Measurements from ENCODE around the gene PTTG1IP.
"Not testable (repeated sequence)": the region's sequence is repeated elsewhere in the genome, so short reads cannot be mapped to it uniquely, and the experiment has no call there.

Gene PTTG1IP, protein sequence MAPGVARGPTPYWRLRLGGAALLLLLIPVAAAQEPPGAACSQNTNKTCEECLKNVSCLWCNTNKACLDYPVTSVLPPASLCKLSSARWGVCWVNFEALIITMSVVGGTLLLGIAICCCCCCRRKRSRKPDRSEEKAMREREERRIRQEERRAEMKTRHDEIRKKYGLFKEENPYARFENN

DNA sequence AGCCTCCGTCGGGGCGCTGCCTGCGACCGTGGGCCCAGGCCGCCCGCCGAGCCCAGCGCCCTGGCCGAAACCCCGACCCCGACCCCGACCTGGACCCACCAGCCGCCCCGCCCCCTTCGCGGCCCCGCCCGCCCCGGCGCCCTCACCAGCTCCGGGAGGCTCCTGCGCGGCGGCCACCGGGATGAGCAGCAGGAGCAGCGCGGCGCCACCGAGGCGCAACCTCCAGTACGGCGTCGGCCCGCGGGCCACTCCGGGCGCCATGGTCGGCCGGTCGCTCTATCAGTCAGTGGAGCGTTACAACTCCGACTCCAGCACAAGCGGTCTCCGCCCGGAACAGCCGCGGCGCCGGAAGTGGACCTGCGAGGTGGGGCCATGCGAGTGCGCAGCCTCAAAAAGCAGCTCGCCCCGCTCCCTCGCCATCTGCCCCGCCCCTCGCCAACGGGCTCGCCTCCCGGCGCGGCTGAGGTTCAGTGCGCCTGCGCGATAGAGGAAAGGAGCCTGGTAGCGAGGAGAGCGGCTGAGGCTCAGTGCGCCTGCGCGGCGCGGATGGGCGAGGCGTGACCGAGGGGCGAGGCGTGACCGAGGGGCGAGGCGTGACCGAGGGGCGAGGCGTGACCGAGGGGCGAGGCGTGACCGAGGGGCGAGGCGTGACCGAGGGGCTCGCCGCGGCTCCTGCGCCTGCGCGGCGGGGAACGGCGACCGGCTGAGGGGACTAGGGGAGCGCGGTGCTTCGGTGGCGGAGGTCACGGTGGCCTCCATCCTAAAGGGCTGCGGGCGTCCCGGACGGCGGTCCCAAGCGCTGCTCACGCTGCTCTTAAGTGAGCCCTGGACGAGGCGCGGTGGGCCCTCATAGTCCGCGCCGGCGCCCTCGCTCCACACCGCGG is at the start of gene PTTG1IP:
PTTG1IP (minus strand) TSS at position 335 of the 884 bp plus-strand sequence; CDS start at position 261, 74 bp downstream.
- peak; percentile 97 for DNase-seq

DNA sequence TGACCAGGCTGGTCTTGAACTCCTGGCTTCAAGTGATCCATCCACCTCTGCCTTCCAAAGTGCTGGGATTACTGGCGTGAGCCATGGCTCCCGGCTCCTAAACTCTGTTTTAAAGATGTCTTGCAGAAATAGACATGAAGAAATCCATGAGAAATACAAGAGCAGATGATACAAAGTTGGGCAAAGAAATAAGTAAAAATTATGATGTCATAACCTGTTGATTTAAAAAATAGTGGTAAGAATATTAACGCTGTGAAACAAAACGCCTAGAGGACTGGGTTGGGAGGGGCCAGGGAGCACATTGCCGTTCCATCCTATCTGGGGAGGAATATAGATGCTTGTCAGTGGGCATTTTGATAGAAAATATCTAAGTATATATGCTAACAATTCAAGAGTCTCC is 48.4 kb upstream of the PTTG1IP start:
- DNase-seq: no peak

DNA sequence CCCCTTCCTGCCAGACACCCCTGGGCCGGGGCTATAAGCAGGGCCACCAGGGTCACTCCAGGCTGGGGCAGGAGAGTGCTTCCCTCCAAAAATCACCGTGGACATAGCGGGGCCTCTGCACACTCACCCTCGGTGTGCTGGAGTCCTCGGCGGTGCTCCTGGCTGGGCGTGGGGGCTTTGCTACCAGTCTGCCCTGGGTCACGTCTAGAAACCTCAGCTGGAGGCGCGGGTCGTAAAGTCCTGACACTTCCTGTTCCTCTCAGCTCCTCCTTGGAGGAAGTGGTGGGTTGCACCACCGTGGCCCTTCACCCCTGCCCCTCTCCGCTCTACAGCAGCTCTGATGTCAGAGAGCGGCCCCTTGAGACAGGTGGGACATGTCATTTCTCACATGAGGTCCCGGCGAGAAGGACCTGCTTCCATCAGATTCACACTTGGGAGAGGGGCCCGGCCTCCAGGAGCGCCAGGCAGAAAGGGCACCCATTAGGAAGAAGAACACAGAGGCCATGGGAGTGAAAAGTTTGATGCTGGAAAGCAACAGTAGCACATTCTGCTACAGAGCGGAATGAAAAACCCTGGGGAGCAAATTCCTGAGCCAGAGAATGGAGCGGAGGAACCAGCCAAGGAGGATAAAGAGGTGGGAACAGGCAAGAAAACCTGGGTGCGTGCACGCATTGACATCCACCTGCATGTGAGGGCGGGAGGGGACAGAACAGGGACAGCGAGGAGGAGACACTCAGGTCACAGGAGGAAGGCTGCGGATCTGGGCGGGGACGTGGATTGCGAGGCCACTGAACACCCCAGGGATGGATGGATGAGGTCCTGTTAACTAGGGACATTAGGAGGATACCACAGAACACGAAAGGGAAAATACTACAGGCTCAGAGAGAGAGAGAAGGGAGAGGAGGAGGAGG is 47.5 kb upstream of the PTTG1IP start, which contains the start of gene ITGB2:
ITGB2 (minus strand) TSS at position 206 of the 911 bp plus-strand sequence. CDS start 10,117 bp downstream, outside the sequence.
- DNase-seq: no peak

DNA sequence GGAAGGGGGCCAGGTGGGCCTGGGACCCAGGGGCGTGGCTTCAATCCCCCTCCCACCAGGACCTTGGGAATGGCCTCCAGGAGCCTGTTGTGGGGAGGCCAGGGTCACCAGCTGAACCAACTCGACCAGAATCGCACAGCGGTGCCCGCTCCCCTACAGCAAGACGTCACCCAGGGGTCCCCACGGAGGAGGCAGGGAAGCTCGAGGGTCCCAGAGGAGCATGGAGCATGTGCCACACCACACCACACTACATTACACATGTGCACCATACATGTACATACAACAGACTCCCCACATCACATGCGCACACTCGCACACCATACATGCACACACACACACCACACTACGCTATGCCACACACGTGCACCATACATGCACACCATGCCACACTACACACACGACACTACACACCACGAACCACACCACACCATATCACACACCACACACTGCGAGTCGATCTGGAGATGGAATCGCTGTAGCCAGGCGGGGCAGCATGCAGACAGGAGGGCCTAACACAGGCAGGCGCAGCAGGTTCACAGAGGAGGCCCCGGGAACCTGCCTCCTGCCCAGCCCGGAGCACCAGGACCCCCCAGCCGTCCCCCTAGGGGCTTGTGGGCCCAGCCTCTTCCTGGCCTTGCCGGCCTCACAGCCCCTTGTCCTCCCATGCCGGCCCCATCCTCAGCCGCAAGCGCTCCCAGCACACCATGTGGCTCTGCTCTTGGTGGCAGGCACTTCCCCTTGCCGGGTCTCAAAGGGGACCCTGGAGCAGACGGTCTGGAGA is 46.6 kb upstream of the PTTG1IP start:
- DNase-seq: no peak

DNA sequence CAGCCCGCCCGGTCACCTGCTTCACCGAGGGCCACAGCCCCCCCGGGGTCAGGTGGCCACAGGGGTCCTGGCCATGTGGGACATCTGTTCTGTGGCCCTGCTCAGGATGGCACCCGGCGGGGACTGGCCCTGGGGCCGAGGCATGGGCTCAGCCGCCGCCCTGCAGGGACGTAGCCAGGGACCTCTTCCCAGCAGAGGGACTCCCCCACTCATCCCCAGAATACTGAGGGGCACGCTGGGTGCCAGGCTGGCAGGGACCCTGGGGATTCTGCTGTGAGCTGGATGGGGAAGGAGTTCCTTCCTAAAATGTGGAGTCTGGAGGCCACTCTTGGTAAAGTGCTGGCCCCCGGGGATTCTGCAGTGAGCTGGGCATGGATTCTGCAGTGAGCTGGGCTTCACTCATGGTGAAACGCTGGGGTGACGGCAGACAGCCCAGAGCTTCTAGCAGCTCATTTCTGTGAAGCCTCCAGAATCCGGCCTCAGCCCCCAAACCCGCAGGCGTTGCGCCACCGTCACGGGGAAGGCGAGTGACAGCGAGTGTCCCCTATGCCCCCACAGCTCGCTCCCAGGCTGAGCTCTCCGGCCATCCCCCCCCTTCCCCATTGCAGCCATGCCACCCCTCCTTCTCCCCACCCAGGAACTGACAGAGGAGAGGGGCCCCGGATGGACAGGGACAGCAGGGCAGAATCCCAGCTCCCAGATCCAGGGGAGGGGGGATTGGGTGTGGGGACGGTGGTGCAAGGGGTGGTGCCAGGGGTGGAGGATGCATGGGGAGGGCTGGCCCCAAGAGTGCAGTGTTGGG is 45.8 kb upstream of the PTTG1IP start:
- DNase-seq: no peak

DNA sequence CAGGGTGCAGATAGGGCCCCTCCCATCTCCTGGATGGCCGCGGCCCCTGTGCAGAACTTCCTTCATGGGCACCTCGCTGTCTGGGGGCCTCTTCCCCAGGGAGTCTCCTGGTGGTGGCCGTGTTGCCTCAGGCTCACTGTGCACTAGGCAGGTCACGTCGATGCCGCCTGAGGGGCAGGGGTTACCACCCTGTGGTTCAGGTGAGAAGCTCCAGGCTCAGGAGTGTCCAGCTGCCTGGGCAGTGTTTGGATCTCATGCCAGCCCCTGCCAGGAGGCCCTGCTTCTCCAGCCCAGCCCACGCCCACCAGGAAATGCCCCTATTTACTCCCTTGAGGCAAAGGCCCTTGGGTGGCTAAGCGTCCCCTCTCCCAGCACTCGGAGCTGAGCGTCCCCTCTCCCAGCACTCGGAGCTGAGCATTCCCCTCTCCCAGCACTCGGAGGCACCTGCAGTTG is 45.1 kb upstream of the PTTG1IP start:
- no peak for DNase-seq

DNA sequence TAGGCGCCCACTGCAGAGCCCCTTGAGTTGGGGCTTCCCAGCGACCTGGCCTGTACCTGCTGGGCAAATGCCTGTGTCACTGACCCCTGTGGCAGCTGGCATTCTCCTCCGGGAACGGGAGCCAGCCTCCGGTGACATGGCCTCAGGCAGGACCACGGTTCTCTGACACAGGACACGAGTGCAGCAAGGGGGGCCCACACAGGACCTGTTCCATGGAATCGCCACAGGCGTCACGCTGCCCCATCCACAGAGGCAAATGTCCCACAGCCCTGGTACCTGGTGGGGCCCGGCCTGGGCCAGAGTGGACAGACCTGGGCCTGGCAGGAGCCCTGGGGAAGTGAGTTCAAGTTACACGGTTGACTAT is 44.6 kb upstream of the PTTG1IP start:
- no peak for DNase-seq

DNA sequence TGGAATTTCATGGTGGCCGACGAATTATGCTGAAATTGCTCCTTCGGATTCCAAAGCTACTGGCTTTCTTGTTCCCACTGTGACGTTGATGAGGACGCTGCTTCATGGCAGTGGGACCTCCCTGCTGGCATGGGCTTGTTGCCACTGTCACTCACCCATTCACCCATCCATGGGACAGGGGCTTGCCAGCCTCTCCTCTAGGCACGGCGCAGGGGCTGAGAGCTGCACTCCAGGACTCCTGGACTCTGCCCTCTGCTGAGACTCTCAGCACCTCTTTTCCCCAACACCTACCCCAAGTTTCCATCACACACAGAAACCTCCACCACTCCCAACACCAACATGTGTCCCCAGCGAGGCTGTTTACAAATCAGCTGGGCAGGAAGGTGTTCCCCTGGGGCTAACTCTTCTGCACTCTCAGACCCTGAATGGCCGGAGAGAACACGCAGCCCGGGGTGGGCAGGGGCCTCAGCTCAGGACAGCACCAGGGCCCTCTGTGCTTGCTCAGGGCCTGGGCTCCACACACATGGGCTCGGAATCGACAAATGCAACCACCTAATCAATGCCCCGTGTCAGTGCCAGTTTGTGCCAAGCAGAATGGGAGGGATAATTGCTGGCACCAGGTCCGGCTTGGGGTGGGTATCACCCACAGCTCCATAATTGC is 44.1 kb upstream of the PTTG1IP start:
- no peak for DNase-seq

DNA sequence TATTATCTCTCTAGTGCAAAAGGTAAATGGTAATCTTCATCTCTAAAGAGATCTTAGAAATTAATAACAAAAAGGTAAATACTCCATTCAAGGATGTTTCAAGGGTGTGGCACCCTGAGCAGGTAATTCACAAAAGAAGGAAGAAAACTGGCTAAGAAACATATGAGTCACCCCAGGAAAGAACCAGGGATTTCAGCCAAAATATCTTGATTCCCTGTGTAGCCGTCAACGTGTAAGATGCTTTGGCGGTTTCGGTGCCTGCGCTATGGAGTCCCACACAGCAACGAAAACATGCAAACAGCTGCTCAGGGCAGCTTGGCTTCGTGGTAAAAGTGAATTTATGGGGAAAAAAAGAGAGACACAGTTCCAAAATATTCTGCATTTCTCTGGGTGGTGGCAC is 43.5 kb upstream of the PTTG1IP start:
- DNase-seq: no peak

DNA sequence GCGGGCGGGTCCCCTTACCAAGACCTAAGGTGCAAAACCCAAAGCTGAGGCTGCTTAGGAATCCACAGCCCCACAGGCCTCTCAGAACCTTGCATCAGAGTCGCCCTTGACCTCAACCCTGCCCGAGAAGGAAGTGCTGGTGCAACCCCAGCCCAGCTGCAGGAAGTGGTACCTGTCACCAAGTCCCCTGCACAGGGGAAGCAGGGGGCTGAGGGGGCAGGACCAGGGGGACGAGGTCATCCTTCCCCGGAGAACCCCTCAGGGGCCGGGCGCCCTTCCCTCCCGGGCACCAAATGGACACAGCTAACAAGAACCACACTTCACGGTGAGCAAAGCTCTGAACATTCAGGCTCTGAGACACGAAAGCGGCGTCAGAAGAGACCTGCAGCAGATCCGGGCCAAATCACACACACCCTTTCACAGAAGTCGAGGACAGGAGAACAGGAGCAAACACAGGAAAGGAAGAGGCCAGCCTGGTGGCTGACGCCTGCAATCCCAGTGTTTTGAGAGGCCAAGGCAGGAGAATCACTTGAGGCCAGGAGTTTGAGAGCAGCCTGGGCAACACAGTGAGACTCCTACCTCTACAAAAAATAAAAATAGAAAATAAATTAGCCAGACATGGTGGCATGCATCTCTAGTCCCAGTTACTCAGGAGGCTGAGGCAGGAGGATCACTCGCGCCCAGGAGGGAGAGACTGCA is 40.8 kb upstream of the PTTG1IP start:
- no peak for DNase-seq

DNA sequence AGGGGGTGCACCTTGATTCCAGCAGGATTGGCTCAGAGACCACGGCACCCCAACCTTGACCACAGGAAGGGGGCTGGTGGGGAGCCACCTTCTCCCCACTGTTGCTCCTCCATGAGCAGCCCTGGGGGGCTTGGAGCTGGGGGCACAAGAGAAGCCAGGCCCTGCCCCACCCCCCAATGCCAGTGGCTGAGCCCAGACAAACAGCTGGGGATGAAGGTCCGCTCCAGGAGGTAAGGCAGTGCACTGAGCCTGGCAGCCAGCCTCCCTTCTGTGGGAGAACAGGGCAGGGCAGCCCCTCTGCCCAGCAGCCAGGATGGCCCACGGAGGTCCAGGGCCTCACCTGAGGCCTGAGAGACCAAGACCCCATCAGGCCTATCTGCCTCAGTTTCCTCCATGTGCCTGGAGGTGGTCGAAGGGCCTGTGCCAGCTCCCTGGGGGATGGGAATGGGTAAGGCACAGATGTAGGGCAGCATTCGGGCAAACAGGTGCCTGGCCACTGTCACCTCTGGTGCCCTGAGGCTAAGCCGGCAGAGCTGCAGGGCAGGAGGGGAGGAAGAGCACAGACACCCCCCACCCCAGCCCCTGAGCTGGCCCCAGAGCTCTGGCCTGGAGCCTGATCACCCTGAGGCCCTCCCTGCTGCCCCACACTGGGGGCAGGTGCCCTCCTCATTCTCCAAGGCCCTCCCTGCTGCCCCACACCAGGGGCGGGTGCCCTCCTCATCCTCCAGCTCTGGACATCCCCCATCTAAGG is 40.1 kb upstream of the PTTG1IP start:
- DNase-seq: no peak

DNA sequence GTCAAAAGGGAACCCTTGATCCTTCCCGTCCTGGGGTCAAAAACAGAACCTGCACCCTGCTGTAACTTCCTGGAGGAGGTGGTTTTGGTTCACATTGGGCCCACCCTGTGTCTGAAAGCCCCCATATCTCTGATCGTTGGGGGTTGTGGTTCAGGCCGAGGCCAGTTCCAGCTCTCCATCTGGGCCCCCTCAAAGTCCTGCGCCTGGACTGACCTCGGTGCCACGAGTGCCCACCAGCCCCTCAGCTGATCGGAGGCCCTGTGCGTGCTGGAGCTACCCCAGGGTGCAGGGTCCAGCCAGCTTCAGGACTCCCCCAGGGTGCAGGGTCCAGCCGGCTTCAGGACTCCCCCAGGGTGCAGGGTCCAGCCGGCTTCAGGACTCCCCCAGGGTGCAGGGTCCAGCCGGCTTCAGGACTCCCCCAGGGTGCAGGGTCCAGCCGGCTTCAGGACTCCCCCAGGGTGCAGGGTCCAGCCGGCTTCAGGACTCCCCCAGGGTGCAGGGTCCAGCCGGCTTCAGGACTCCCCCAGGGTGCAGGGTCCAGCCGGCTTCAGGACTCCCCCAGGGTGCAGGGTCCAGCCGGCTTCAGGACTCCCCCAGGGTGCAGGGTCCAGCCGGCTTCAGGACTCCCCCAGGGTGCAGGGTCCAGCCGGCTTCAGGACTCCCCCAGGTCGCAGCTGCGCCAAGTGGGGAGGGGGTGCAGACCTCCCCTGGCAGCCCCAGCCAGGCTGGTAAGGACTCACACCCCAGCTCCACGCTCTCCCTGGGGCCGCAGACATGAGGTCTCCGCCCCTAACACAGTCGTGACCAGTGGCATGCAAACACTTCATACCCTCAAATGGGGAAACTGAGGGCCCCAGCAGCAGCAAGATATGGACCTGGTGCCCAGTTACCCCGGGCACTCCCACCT is 39.3 kb upstream of the PTTG1IP start:
- not testable (repeated sequence) for DNase-seq

DNA sequence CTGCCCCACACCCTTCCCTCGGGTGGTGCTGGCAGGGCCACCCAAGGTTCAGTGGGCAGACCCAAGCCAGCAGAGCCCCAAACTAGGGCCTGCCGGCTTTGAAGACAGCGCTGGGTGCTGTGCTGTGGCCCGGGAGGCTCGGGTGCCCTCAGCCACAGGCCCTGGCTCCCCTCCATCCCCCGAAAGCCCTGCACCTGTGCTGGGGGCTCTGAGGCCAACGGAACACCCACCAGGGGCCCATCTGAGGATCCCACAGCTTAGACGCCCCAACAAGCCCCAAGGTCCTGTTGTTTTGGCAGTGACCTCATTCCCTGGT is 38.6 kb upstream of the PTTG1IP start:
- DNase-seq: no peak

DNA sequence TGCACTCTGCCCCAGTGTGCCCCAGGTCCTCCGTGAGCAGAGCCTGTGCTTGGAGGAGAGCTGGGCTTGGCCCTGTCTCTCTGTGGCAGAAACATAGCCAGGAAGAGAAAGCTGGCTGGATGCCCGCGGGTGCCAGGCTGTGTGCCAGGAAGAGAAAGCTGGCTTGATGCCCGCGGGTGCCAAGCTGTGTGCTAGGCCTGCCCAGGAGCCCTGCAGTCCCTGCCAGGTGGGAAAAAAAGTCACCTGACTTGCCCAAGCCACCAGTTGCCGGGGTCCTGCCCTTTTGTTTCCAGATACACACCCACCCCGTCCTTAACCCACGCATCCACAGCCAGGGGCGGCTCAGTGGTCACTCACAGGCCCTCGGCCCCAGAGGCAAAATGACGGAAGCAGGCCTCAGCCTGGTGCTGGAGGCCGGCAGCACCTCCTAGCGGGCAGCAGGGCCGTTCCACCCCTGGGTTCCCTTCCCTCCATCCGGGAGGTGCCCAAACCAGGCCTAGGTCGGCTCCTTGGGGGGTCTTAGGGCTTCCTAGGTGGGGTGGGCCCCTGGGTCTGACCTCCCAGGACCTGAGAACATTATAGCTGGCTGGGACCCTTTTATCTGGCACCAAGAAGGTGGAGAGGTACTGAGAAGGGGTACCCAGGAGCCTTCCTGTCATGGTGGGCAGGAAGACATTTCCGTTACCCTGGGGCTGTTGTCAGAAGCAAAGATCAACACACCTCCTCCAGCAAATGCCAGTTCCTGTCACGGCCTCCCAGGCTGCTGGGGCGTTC is 38.1 kb upstream of the PTTG1IP start:
- no peak for DNase-seq

DNA sequence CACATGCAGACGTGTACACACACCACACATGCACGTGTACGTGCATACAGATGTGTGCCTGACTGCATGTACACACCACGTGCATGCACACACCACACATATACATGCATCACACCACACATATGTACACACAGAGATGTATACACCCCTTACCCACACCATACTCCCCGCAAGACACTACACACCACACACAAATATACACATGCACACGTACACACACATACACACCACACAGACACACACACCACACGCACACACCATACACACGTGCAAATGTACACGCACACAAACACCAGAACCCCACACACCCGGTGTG is 37.5 kb upstream of the PTTG1IP start:
- no peak for DNase-seq

DNA sequence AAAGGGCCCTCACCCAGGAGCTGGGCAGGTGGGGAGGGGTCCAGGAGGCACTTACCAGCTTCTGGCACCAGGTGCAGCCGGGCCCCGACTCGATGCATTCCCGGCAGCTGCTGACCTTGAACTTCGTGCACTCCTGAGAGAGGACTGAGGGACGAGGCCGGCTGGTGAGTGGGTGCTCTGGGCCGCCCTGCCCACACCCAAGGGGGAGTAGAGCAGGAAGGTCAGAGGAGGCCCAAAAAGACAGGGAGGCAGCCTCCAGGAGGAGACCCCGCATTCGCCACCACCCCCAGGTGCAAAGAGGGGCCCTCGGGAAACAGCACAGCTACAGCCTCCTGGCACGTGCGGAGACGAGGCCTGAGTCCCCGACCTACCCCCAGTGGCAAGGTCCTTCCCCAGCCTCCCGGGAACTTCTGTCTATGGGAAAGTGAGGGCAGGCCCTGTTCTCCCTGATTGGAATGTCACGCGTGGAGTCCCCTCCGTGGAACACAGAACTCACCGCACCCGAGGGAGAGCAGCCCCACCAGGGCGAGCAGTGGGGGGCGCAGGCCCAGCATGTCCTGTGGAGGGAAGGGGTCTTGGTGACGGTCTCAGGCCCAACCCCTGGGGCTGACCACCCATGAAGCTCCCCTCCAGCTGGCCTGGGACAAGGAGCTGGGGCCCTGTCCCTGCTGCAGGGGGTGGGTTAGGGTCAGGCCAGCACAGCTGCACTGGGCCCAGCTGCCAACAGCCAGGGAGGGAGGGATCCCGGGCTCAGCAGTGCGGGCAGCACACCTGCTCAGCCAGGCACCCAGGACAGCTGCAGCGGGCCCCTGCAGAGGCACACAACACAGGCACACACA is 37.0 kb upstream of the PTTG1IP start:
- no peak for DNase-seq

DNA sequence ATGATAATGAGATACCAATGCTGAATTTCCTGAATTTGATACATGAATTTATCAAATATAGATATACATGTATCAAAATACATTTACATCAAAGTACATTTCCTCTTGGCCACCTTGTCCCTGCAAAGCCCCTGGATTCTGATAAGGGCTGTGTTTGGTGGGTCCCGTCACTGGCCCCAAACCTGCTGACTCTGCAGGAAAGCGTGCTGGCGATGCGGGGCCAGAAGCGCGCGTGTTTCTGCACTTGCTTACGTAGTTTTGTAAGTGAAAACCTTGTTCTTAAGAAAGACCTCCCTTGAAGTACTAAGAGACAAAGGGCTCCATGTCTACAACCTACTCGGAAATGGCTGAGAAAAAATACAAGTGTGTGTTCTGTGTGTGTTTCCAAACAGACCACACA is 36.2 kb upstream of the PTTG1IP start:
- no peak for DNase-seq
